ENCODE data around the gene HOXA10.

The HOXA10 gene

DNA sequence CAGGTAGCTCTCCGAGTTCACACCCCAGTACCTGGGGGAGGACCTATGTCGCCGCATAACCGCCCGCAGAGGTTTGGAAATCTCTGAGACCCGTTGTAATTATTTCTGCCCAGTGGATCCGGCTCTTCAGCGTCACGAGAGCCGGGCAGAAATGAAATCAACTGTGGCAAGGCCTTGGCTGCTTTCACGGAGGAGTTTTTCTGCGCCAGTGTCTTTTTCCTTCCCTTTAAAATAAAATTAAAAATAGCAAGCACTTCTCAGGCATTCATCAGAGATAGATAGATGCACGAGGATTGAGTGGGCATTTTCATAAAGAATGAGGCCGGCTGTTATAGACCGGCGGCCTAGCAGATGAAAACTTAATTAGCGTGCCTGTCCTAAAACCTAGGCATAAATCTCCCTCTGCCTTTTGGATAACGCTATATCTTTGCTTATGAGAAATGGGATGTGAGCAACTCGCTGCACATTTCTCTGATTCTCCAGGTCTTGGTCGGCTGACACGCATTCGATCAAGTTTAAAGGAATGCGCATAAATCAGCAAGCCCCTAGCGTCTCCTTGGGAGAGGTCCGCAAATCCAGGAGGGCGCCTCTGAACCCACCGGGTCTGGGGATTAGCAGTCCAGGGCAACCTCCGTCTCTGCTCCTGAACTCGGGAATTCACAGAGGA is 19.3 kb upstream of the HOXA10 start:
- TF ChIP-seq, protein P1, sequence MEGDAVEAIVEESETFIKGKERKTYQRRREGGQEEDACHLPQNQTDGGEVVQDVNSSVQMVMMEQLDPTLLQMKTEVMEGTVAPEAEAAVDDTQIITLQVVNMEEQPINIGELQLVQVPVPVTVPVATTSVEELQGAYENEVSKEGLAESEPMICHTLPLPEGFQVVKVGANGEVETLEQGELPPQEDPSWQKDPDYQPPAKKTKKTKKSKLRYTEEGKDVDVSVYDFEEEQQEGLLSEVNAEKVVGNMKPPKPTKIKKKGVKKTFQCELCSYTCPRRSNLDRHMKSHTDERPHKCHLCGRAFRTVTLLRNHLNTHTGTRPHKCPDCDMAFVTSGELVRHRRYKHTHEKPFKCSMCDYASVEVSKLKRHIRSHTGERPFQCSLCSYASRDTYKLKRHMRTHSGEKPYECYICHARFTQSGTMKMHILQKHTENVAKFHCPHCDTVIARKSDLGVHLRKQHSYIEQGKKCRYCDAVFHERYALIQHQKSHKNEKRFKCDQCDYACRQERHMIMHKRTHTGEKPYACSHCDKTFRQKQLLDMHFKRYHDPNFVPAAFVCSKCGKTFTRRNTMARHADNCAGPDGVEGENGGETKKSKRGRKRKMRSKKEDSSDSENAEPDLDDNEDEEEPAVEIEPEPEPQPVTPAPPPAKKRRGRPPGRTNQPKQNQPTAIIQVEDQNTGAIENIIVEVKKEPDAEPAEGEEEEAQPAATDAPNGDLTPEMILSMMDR (IDR thresholded peaks at IDR 0.05; ENCODE audit: insufficient read depth, low read depth, low read length, missing control alignments) = no peak
- H3K4me3 ChIP-seq (ENCODE audit: low read length) = no peak overlapping the region
- DNase-seq (ENCODE audit: low read depth) = no peak

DNA sequence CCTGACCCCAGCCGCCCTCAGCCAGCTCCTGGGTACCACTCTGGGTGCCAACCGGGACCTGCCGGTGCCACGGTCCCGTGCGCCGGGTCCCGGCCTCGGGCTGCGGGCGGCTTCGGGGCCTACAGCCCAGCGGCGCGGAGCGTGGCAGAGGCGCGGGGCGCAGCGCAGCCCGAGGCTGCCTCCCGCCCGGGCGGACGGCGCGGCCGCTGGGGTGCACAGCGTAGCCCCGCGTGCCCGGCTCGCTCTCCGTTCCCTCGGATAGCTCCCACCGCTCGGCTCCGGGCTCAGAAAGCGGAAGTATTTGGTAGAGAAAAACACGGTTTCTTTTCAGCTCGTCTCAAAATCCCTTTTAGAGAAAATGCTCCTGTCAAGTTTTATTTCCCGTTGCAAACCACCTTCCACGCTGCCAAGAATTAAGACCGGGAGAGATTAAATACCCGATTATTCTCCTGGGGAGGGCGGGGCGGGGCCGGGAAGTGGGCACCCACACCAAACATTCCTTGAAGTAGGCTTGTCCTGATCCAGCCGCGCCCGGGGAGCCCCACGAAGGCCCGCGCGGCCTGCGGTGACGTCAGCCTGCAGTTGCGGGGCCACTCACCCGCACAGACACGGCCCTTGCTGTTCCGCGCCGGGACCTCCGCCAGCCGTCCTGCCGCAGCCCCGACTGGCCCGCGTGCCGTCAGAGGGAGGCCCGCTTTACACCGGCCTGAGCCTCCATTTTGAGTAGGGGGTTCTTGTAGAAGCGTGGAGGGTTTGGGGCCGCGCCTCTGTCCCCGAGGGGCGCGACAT is 18.6 kb upstream of the HOXA10 start:
- TF ChIP-seq, protein P1 (IDR thresholded peaks at IDR 0.05; ENCODE audit: insufficient read depth, low read depth, low read length, missing control alignments) = no peak
- DNase-seq (ENCODE audit: low read depth) = no peak
- no peak overlapping the region for H3K4me3 ChIP-seq (ENCODE audit: low read length)

DNA sequence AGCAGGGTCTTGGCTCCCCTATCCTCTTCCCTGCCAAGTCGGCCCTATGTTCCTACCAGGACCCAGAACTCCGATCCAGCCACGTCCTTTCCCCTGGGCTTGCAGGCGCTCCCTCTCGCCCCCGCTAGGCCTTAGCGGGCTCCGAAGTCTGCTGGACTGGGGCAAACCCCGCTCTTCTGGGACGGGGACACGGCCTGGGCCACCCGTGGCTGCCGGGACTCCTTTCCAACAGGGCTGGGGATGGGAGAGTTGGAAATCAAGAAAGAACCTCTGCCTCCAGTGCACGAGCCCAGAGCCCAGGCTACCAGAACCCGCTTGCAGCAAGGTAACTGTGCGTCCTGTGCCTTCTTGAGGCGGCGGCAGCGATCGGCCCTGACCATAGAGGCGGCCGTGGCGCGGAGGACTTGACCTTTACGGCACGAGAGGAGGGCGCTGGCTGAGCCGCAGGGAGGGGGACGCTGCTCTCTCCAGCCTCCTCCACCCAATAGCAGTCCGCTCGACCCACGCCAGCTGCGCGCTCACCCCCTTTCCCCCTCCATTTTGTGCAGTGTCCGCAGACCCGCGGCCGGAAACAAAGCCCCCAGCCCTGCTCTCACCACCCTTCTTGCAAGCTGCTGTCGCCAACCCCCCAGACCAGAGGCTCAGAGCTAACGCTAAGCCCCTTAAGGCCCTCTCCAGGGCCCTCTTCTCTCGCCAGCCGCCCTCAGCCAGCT is 17.9 kb upstream of the HOXA10 start:
- no peak for DNase-seq (ENCODE audit: low read depth)
- H3K4me3 ChIP-seq (ENCODE audit: low read length) = no peak overlapping the region
- TF ChIP-seq, protein P1 (IDR thresholded peaks at IDR 0.05; ENCODE audit: insufficient read depth, low read depth, low read length, missing control alignments) = no peak

DNA sequence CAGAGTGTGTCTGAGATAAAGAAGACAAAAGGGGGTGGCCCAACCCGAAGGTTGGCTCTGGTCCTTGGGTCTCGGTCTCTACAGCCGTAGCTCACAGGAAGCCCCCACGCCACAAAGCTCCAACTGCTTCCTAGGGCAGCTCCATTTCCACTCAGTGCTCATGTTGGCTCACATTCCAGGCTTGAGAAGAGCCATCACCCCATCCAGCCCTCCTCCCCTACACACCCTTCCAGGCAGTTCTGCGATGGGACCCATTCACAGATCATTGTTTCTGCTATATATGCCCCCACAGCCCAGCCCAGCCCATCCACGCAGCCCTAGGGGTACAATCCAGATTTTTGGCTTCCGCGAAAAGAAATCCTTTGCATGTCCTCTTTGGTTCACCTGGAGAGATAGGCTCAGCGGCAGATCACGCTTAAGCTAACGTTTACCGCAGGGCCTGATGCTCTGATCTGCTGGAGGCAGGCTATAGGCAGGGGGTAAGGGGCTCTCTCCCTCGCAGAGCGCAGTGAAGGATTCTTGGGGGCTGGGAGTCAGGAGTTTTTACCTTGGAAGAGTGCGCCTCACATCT is 17.1 kb upstream of the HOXA10 start:
- H3K4me3 ChIP-seq (ENCODE audit: low read length) = no peak overlapping the region
- DNase-seq (ENCODE audit: low read depth) = no peak
- TF ChIP-seq, protein P1 (IDR thresholded peaks at IDR 0.05; ENCODE audit: insufficient read depth, low read depth, low read length, missing control alignments) = no peak

DNA sequence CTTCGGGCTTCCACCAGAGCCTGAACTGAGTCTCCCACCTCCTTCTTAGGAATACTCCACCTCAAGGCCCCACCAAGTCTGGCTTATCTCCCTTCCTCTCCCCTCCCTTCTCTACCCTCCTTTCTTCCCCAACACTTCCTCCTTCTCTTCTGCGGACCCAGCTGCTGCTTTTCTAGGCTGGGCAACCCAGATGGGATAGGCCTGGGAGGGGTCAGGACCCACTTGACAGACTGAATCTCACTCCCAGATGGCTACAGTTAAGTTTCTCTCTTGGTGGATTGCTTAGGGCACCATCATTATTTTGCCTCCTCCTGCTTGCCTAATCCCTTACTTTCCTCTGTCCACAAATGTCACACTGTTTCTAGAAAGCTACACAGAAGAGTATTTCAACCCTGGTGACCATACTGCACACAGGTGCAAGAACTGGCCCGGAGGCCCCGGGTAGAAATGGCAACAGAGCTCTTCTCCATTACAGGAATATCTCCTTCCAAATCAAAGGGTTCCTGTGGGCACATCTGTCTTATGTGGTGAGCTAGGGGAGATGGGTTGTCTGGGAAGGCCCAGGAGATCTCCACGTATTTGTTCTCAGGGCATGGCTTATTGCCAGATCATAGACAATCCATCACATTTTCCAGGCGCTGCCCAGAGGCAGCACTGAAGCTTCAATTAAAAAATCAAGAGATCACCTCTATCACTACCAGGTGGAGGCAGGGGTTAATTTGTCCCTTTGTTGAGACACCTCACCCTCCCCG is 16.1 kb upstream of the HOXA10 start:
- no peak for DNase-seq (ENCODE audit: low read depth)
- TF ChIP-seq, protein P1 (IDR thresholded peaks at IDR 0.05; ENCODE audit: insufficient read depth, low read depth, low read length, missing control alignments) = no peak
- H3K4me3 ChIP-seq (ENCODE audit: low read length) = no peak overlapping the region

DNA sequence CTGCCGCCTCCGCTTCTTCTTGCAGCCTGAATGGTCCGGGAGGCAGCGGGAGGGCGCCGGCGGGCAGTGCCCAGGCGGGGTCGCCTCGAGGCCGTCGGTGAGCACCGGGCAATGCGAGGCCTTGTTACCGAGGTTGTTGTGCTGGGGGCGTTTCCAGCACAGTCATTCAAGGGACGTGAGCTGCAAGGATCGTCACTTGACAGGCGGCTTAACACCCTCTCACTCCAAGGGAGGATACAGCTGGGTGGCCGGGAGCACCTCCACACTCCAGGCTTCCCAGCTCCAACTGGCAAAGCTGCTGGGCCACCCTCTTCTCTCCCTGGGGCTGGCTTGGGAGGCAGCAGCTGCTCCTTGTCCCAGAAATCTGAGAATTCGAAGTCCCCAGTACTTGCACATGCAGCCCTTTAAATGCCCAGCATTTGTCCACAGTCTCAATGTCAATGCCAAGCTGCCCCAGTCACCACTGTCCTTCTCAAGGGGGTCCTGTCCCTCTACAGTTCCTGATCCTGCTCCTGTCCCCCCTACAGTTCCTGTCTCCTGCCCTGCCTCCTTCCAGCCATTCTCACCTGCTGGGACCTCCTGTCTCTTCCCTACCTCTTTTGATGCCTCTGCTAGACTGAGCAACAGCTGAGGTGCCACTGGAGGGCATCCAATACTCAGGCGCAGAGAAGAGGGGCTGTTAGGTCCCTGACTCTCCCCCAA is 15.3 kb upstream of the HOXA10 start:
- no peak overlapping the region for H3K4me3 ChIP-seq (ENCODE audit: low read length)
- DNase-seq (ENCODE audit: low read depth) = no peak
- TF ChIP-seq, protein P1 (IDR thresholded peaks at IDR 0.05; ENCODE audit: insufficient read depth, low read depth, low read length, missing control alignments) = no peak
